HepG2 (cell line): ENCODE measurements around the gene MGMT. TPM values are rescaled to one million over a fixed set of nuclear protein-coding genes. Genes with fewer than 3 reads are reported as not detected.

ENCODE experiments used
- ATAC-seq: fragments of 200-7000 bp; cut with Tn5 transposase; 3 replicates; pipeline ENCODE4 v1.9.1; 2020; ENCODE audit warnings: mild to moderate bottlenecking, moderate library complexity
- BruUV-seq: library from RNA; stranded (reverse); fragments of 400-500 nt; replicated peaks from 2 replicates; lab custom pipeline; 2021; lab: Mats Ljungman, UMichigan
- CTCF ChIA-PET: fragments of 300-600 bp; formaldehyde crosslinking; extraction: SDS; loops from one replicate; lab custom pipeline; 2021; ENCODE audit warnings: low total read pairs, inconsistent platforms, low intra/inter-chr PET ratio; lab: Yijun Ruan, JAX
- POLR2A ChIA-PET: fragments of 350-600 bp; sonication (Branson Sonifier 250); formaldehyde crosslinking; loops from one replicate; lab custom pipeline; 2020; ENCODE audit warnings: antibody characterized with exemption, inconsistent platforms; lab: Yijun Ruan, JAX
- DNase-seq: peaks from one replicate; pipeline ENCODE4 v3.0.0-alpha.2; 2015; ENCODE audit warnings: low spot score
- FAIRE-seq: peaks from 3 replicates; lab custom pipeline; 2011; peaks lifted over from hg19 to GRCh38; lab: Jason Lieb, UNC
- H2AFZ ChIP-seq: one replicate; pipeline ENCODE4 v1.6.1; 2011; ENCODE audit warnings: low read length, inconsistent platforms
- H3K27ac ChIP-seq: fragments of 300-600 bp; 3 replicates; pipeline ENCODE4 v1.8.0; 2011; ENCODE audit warnings: mixed run types, mild to moderate bottlenecking, mixed read lengths, low read length, inconsistent platforms; ENCODE audit not compliant: insufficient read depth; ENCODE audit errors: extremely low read length
- H3K27me3 ChIP-seq, 2 experiments: fragments of 200-600 bp in 1 of 2; 2 replicates in 1 of 2; 3 replicates in 1 of 2; pipeline versions ENCODE4 v1.6.0 to v1.8.0; 2011; ENCODE audit warnings: low read length in 2 of 2, mild to moderate bottlenecking in 2 of 2, moderate library complexity in 2 of 2, inconsistent platforms in 1 of 2; ENCODE audit not compliant: insufficient read depth in 2 of 2, control insufficient read depth in 1 of 2
- H3K36me3 ChIP-seq, 2 experiments: fragments of 200-600 bp in 1 of 2; replicated peaks in 1 of 2; 2 replicates in 1 of 2; 3 replicates in 1 of 2; pipeline versions ENCODE4 v1.5.1 to v1.8.0; 2011; ENCODE audit warnings: low read length in 2 of 2, inconsistent platforms in 1 of 2; ENCODE audit not compliant: insufficient read depth in 2 of 2, control insufficient read depth in 1 of 2
- H3K4me1 ChIP-seq: 2 replicates; pipeline ENCODE4 v1.5.1; 2012; ENCODE audit warnings: low read length, inconsistent platforms; ENCODE audit not compliant: insufficient read depth
- H3K4me2 ChIP-seq: 2 replicates; pipeline ENCODE4 v1.6.0; 2011; ENCODE audit warnings: low read depth, low read length, inconsistent platforms
- H3K4me3 ChIP-seq, 3 experiments: fragments of 200-600 bp in 1 of 3; sonication (generic), shearing (Covaris generic) in 1 of 3; replicated peaks in 1 of 3; 2 replicates each; pipeline ENCODE4 v1.5.1; 2011 to 2016; ENCODE audit warnings: low read length in 3 of 3, inconsistent platforms in 2 of 3, low read depth in 2 of 3, mild to moderate bottlenecking in 2 of 3, control low read depth in 1 of 3, mixed read lengths in 1 of 3; ENCODE audit not compliant: insufficient read depth in 1 of 3
- H3K79me2 ChIP-seq: one replicate; pipeline ENCODE4 v1.6.1; 2011; ENCODE audit warnings: low read length, inconsistent platforms; ENCODE audit not compliant: insufficient read depth
- H3K9ac ChIP-seq: 2 replicates; pipeline ENCODE4 v1.6.0; 2011; ENCODE audit warnings: mild to moderate bottlenecking, low read depth, low read length, inconsistent platforms; ENCODE audit not compliant: insufficient read depth
- H3K9me3 ChIP-seq: 2 replicates; pipeline ENCODE4 v1.5.1; 2012; ENCODE audit warnings: mild to moderate bottlenecking, low read length
- H4K20me1 ChIP-seq: 2 replicates; pipeline ENCODE4 v1.6.0; 2011; ENCODE audit warnings: inconsistent platforms, mild to moderate bottlenecking, low read length, moderate library complexity; ENCODE audit not compliant: insufficient read depth
- AGO1 ChIP-seq: fragments of 200-400 bp; formaldehyde crosslinking; IDR thresholded peaks from 2 replicates; pipeline ENCODE4 v1.6.1; 2017; ENCODE audit warnings: mild to moderate bottlenecking, low read depth, low read length, moderate library complexity; ENCODE audit not compliant: poor library complexity, severe bottlenecking
- CCDC6 ChIP-seq: sonication (generic); formaldehyde crosslinking; IDR thresholded peaks from 2 replicates; pipeline ENCODE4 v1.8.1; 2022; ENCODE audit warnings: mild to moderate bottlenecking, missing genetic modification reagents, moderate library complexity
- MED1 ChIP-seq: sonication (generic); formaldehyde crosslinking; IDR thresholded peaks from 2 replicates; pipeline ENCODE4 v1.4.0; 2020; ENCODE audit warnings: missing genetic modification reagents
- MLLT10 ChIP-seq: sonication (generic); formaldehyde crosslinking; IDR thresholded peaks from 2 replicates; pipeline ENCODE4 v1.4.0; 2020; ENCODE audit warnings: missing genetic modification reagents
- RORA ChIP-seq: sonication (generic); formaldehyde crosslinking; IDR thresholded peaks from 2 replicates; pipeline ENCODE4 v1.5.0; 2020; ENCODE audit warnings: mild to moderate bottlenecking, missing genetic modification reagents, moderate library complexity
- ZFAT ChIP-seq: sonication (generic); formaldehyde crosslinking; conservative IDR thresholded peaks from 2 replicates; pipeline ENCODE4 v1.8.1; 2023; ENCODE audit warnings: missing genetic modification reagents, inconsistent platforms
- ZNF263 ChIP-seq: sonication (generic); formaldehyde crosslinking; IDR thresholded peaks from 2 replicates; pipeline ENCODE4 v1.4.0; 2020; ENCODE audit warnings: missing genetic modification reagents
- ZNF264 ChIP-seq: sonication (generic); formaldehyde crosslinking; IDR thresholded peaks from 2 replicates; pipeline ENCODE4 v1.4.0; 2020; ENCODE audit warnings: missing genetic modification reagents
- ZNF572 ChIP-seq: sonication (generic); formaldehyde crosslinking; IDR thresholded peaks from 2 replicates; pipeline ENCODE4 v1.5.1; 2020; ENCODE audit warnings: mild to moderate bottlenecking, missing genetic modification reagents
- ZNF674 ChIP-seq: sonication (generic); formaldehyde crosslinking; IDR thresholded peaks from 2 replicates; pipeline ENCODE4 v1.5.0; 2020; ENCODE audit warnings: low read depth, mild to moderate bottlenecking, missing genetic modification reagents
- ZNF782 ChIP-seq: sonication (generic); formaldehyde crosslinking; IDR thresholded peaks from 2 replicates; pipeline ENCODE4 v1.4.0; 2020; ENCODE audit warnings: missing genetic modification reagents, mild to moderate bottlenecking, borderline replicate concordance
- WGBS: methylation state at CpG from one replicate; pipeline ENCODE4 v1.1.6; 2017; ENCODE audit warnings: low lambda C conversion rate; 5-methylcytosine and 5-hydroxymethylcytosine counted together
- in situ Hi-C: cut with HindIII; loops from 2 replicates; pipeline ENCODE4 v1.10.0; 2017; ENCODE audit warnings: low pct_unique_long_range_greater_than_20kb; ENCODE audit not compliant: extremely low pct_ligation_motif_present
- intact Hi-C: fragments of 100-400 bp; cut with micrococcal nuclease; formaldehyde crosslinking; loops from one replicate; pipeline ENCODE4 v1.10.0; 2022; ENCODE audit not compliant: unreplicated experiment
- polyA plus RNA-seq, 8 experiments: library from polyadenylated mRNA; depleted of rRNA in 3 of 8; stranded (reverse) in 7 of 8; unstranded in 1 of 8; fragments of >200 nt; fragmentation: Illumina TruSeq in 4 of 8; extraction: Trizol in 4 of 8; gene quantifications; 2 replicates each; pipeline versions ENCODE4 v1.2.1 to v1.2.3, GENCODE V29; 2011 to 2016; ENCODE audit warnings: low read depth in 4 of 8, missing spikeins in 1 of 8, mixed read lengths in 1 of 8; ENCODE audit not compliant: insufficient read depth in 1 of 8
- total RNA-seq, 5 experiments: library from RNA; depleted of rRNA; stranded (reverse); fragments of >200 nt; fragmentation: Illumina TruSeq; extraction: Trizol; gene quantifications; 2 replicates each; pipeline ENCODE4 v1.2.3, GENCODE V29; 2016; ENCODE audit warnings: low read depth in 1 of 5
- TF ChIP-seq, protein P1 (sequence below): sonication (generic); formaldehyde crosslinking; IDR thresholded peaks from 2 replicates; pipeline ENCODE4 v1.4.0; 2020; ENCODE audit warnings: mild to moderate bottlenecking, missing genetic modification reagents

The MGMT gene
- total and polyA plus RNA-seq, 2 of the 13 experiments (the other 11 are each of a cell fraction or from before 2014, with no cell fraction given), result 12.0 to 19.5 TPM

DNA sequence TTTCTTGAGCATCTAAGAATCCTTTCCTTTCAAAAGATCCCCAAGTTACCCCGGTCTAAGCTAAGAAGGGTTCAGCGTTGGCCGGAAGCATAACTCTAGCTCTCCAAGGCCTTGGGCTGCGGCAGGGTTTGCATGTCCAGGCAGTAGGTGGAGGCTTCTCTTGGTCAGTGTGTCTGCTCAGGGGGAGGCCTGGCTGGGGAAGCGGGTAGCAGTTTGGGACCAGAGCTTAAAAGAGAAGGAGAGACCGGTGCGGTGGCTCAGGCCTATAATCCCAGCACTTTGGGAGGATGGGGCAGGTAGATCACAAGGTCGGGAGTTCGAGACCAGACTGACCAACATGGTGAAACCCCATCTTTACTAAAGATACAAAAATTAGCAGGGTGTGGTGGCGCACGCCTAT lies 226.3 kb downstream of the MGMT start:
- CTCF ChIA-PET, result no interaction called here
- Histone ChIP-seq H3K4me3 (no peak overlapping the region), H2AFZ (no peak overlapping the region), H3K36me3 (no peaks in the 10 kb centered on the region), H3K4me1 (no peaks in the 10 kb centered on the region), H3K9me3 (peaks cover 5% of the 10 kb centered on the region; the same call in 1 of the 2 replicates), H3K9ac (no peak overlapping the region), H3K27ac (no peak overlapping the region), H3K4me2 (no peak overlapping the region)
- BruUV-seq, result no TSS peak
- 83% methylated on average over 11 of the region's 11 CpGs for WGBS
- POLR2A ChIA-PET, result no interaction called here
- ATAC-seq, result no peak
- FAIRE-seq, result no peak
- intact Hi-C loops, result no loop called here
- no peak for TF ChIP-seq AGO1
- no peak for TF ChIP-seq ZNF264 (CRISPR knock-in tag)
- TF ChIP-seq, protein P1, sequence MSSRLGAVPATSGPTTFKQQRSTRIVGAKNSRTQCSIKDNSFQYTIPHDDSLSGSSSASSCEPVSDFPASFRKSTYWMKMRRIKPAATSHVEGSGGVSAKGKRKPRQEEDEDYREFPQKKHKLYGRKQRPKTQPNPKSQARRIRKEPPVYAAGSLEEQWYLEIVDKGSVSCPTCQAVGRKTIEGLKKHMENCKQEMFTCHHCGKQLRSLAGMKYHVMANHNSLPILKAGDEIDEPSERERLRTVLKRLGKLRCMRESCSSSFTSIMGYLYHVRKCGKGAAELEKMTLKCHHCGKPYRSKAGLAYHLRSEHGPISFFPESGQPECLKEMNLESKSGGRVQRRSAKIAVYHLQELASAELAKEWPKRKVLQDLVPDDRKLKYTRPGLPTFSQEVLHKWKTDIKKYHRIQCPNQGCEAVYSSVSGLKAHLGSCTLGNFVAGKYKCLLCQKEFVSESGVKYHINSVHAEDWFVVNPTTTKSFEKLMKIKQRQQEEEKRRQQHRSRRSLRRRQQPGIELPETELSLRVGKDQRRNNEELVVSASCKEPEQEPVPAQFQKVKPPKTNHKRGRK (CRISPR knock-in tag), result no peak
- TF ChIP-seq MED1 (CRISPR knock-in tag), result no peak
- no peak for TF ChIP-seq ZNF263 (CRISPR knock-in tag)
- TF ChIP-seq CCDC6 (CRISPR knock-in tag), result no peak
- no peak for TF ChIP-seq ZNF674 (CRISPR knock-in tag)
- TF ChIP-seq ZFAT (CRISPR knock-in tag), result no peak
- no peak for TF ChIP-seq ZNF782 (CRISPR knock-in tag)
- TF ChIP-seq RORA, result no peak
- no peak for TF ChIP-seq ZNF572 (CRISPR knock-in tag)
- no peak for TF ChIP-seq MLLT10
- TF ChIP-seq, all 625 proteins: peak for 0
- Histone ChIP-seq H3K27me3 (no peaks in the 10 kb centered on the region), H3K79me2 (no peaks in the 10 kb centered on the region), H4K20me1 (no peaks in the 10 kb centered on the region)
- no peak for DNase-seq
- in situ Hi-C loops, result no loop called here
